HG03571 (cell line): Measurements from ENCODE around the gene SEMA3C.

Experiments
- ATAC-seq: cut with Tn5 transposase; IDR thresholded peaks from one replicate; pipeline ENCODE4 v1.9.1; 2021; ENCODE audit not compliant: unreplicated experiment

The SEMA3C gene

DNA sequence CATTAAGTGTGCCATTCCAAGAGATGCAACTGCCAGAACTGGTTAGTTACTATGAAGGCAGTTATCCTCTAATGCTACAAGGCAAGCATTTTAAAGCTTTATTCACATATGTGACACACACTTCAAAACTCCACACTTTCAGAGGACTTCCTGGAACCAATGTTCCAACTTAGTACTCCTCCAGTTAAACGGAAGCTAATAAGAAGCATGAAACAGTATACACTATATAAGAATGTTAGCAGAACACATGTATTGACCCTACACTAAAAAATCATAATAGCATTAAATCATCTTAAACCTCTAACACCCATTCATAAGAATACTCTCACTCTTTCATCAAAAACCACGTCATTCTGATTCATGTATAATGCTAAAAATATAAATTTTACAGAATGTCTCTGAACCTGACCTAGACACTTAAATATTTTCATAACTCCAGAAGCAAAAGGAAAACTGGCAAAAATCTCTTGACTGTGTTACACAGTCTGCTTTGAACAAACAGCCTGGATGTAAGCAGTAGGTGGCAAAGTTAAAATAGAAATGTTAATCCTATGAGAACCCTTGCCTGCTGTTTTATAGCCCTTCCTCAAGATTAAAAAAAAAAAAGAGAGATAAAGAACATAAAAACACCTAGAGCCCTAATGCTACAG is 135.0 kb downstream of the SEMA3C start:
- no peak for ATAC-seq

DNA sequence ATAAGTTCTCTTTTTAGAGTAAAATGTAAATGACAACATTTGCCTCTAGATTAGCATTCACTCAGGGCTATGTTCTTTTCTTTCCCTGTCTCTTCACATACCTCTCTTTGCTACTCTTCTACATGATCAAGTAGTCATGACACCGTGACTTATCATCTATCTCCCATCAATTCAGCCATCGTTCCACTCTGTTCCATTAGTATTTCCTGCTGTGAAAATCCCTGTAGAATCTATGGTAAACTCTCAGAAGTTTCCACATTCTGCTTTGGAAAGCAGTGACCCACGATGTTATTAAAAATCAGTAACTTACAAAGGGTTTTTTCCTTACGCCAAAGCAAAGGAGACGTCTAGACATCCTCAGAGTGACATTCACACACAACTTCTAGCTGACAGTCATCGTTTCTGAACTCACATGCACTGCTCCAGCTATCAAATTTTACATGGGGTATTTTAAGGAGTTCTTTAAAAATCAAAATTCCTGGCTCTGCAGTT is 135.6 kb downstream of the SEMA3C start:
- no peak for ATAC-seq

DNA sequence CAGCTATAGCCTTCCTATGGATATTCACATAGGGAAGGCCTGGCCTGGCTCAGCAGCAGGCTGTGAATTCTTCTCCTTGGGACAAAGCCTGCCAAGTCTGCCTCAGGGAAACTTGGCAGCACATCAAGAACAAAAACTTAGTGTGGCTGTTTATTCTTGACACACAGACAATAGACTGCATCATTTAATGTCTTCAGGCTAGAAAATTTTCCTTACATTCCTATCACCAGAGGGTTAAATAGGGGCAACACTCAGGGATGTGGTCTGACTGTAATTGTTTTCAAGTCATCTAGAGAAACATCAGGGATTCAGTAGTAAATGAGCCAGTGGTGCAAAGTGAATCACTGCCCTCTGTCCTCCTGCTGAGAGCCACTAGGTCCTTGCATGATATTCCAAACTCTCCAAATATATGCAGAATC is 137.3 kb downstream of the SEMA3C start:
- no peak for ATAC-seq

DNA sequence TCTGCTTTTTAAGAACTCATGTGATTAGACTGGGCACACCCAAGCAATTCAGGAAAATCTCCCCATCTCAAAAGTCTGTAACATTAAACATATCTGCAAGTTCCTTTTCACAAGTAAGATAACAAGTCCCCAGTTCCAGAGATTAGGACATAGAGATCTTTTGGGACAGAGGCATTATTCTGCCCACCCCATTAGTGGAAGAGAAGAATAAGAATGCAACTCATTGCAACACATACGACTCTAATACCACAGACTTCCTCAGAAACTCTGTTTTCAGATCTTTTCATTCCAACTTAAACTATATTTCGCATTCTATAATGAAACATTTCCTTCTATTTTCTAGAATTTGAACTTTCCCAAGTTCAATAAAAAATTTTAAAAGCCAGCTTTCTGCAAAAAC is 137.7 kb downstream of the SEMA3C start:
- no peak for ATAC-seq

DNA sequence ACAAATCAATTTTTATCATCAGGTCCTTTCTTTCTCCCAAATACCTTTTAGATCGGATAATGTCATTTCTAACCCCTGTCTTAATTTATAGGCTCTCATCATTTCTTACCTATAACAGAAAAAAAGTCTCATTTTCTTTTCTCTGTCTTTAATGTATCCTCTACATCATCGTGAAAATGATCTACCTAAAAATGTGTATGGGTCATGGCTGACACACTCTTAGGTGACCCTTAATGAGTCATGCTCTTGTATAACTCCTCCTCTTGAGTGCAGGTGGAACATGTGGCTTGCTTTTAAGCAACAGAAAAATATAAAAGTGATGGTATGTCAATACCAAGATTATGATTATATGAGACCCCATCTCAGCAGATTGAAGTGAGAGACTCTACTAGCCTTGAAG is 139.4 kb downstream of the SEMA3C start:
- ATAC-seq: no peak

DNA sequence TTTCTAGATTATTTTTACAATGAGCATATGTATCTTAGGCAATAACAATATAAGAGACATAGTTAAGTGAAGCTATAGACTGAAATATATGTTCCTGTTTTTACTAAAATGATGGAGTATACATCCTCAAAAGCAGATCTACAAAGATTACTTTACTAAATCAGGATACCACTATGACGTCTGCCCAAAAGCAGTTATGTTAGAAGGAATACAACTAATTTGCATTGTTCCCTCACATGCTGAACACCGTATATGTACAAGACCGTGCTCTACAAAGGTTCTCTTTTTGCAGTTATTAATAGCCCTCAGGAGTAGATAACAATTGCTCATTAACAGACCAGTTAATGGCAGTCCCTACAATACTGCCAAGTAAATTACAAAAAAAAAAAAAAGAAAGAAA is 143.0 kb downstream of the SEMA3C start:
- ATAC-seq: no peak

DNA sequence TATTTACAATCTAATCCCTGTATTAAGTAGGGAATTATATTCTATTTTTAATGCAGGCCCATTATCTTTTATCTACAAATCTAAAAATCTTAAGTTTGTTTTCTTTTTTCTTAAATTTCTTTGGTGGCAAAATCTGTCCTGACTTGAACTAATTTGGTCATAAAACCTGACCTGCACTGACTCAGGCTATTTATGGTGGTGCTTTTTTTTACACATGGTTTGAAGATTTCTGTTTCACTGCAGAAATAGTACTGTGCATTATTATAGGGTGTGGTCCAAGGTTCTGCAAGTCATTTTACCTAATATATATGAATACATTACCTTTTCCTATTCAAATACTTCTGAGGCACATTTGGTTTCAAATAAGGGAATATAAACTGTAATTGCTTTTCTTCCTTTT is 143.4 kb downstream of the SEMA3C start:
- no peak for ATAC-seq

DNA sequence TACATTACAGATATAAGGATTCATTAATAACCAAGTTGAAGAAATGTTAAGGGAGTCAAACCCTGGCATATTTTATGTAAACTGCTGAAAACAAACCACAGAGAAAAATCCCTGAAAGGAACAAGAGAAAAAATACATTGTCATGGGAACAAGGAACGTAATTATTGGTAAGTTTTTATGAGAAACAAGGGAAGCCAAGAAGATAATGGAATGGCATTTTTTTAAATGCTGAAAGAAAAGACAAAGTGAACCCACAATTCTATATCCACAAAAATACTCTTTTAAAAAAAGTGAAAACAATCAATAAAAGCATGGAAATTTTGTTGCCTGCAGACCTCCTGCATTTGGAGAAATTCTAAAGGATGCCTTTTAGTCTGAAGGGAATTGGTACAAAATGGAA is 144.0 kb downstream of the SEMA3C start:
- no peak for ATAC-seq

DNA sequence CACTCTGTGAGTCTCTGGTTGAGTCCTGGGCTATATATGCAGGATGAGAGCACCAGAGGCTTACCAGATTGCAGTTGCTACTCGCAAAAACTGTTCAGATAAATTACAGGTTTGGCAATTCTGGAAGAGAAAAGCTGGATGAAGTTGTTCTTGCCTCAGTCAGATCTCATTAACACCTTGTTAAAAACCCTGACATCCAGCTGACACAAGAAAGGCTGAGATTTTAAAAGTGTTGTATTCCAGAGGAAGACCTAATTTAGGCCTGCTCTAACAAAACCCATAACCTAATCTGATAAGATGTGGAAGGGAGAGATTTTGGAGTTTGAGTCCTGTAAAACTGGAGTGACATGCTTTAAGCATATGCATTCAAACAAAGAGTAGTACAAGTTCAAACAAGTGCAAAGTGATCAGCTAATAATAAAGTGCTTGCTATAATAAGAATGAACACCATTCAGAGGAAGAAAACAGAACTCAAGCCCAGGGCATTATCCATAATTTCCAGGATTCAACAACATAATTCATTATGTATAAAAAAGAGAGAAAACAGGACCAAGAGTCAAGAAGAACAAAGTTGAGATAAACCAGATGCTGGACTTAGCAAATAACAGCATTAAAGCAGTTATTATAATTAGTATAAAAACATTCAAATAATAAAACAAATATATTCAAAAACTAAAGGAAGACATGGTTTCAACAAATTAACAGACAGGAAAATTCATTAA is 144.9 kb downstream of the SEMA3C start:
- no peak for ATAC-seq

DNA sequence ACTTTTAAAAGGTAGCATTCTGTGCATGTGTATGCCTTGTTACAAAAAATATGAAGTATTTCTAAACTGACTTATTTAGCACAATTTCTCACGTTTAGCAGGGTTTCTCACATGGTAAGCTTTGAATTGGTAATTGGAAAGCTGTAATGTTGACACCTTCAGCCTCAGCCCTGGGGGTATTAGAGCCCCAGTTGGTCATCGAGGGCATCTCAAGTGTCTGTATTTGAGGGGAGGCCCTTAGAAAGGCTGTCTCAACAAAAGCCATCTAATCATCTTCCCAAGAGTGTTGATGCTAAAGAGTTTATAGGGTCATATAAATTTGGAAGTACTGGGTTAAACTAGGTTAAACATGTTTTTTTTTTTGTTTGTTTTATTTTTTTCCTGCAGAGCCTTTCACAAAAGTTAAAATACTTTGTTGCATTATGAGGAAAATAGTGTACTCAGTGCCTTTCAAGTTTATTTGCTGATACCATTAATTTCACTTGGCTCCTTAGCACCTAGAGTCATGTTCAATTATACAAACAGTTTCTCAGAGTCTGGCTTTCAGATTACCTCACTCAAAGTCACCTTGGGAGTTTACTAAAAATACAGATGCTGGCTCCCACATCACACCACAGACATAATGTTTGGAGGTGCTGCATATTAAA is 146.4 kb downstream of the SEMA3C start:
- ATAC-seq: no peak

DNA sequence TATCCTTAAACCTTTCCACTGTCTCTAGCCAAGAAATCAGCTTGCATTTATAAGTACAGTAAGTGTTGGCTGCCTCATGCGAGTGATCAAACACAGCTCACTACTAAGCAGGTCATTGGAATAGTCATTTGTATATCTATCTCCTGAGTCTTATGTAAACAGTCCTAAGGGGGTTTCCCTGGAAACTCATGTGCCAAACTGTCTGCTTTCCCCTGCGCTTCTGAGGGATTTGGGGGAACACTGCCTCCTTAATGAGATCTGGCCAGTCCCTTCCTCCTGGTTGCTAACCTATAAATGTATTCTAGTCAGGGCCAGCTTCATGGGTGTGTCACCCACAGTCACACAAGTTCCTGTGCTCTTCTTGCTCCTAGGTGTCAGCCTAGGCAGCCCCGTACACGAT is 147.3 kb downstream of the SEMA3C start:
- no peak for ATAC-seq

DNA sequence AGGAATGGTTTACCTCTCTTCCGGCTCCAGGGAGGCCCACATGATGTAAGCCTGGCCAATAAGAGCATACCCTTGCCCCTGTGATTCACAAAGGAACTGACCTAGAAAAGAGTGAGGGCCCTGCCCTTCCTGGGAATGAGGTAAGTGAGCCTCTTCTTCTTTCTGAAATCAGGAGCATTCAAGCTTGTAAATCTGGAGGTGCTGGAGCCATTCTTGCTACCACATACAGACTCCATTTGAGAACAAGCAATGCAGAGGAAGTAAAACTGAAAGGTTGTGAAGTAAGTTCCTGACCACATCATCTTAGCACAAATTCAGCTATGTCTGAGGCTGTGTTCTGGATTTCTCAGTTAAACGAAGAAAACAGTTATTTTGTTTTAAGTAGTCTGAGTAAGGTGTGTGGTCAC is 148.2 kb downstream of the SEMA3C start:
- ATAC-seq: no peak

DNA sequence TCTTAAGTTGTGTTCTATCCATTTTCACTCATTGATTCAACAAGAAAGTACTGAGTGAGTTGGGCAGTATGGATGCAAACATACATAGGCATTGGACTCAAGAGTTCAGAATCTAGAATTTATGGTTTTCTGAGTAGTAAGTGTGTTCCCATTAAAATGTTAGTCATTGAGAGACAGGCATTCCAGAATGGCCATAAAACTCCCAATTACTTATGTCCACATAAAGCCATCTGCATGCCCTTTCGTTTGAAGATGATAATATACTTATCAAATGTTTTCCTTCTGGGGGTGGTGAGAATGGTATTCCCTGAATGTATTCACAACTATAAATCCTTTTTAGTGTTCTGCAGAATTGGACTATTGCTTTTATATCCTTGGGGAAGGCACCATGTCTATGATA is 148.8 kb downstream of the SEMA3C start:
- ATAC-seq: no peak

DNA sequence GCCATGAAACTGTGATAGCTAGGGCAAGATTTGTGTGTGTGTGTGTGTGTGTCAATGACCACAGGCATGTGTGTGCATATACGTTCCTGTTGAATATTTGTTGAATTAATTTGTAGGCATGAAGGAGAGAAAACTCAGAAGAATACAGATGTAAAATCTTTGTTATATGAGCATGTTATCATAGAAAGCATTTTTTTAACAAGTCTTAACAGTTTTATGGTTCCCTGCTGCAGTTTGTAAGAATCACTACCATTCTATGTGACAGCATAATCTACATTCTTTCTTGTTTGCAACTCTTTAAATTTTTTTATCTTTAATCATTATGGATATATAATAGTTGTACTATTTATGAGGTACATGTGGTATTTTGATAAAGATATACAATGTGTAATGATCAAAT is 150.1 kb downstream of the SEMA3C start:
- no peak for ATAC-seq

DNA sequence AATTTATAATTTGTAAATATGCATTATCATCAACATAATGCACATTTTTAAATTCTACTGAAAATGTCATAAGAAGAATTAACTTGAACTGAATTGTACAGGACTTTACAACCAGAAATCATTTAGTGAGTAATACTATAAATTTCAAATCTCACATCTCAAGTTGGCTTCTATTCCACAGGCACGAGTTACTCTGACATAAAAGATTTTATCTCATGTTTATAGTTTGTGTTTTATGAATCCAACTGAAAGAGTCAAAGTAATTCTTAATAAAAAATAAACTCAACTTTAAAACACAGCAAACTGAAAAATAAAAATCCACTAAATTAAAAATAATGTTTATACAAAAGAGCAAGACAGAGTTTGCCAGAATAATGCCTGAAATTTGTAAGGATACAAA is 151.2 kb downstream of the SEMA3C start:
- ATAC-seq: no peak

DNA sequence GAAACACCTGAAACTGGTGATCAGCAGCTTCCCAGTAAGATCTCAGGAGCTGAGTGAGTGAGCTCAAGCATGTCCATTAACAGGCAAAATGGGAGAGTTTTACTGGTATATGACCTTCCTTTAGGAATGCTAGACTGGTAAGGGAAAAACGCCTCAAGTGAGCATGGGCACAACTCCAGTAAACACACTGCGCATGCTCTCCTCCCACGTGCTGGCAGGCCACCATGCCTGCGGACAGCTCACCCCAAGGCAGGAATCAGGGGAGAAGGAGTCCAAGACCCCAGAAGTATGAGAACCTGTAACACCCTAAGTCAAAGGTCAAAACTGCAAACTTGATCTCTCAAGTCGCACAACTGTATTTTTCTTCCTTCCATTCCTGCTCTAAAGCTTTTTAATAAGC is 152.1 kb downstream of the SEMA3C start:
- ATAC-seq: no peak

DNA sequence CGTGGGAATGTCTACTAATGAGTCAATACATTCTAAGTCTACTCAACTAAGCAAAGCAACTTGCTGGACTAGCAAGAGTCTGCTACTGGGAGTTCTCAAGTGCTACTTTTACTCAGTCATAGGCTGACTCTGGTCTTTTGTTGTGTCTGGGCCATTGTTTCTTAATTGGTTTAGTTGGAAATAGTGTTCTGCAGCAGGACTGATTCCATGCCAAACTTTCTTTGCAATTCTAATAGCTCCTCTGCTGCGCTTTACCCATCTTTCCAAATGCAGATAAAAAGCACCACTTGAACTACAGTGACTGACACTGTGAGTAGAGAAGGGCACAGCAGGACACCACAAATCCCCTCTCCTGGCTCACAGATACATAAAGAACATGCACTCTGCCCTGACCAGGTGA is 154.7 kb downstream of the SEMA3C start:
- no peak for ATAC-seq

DNA sequence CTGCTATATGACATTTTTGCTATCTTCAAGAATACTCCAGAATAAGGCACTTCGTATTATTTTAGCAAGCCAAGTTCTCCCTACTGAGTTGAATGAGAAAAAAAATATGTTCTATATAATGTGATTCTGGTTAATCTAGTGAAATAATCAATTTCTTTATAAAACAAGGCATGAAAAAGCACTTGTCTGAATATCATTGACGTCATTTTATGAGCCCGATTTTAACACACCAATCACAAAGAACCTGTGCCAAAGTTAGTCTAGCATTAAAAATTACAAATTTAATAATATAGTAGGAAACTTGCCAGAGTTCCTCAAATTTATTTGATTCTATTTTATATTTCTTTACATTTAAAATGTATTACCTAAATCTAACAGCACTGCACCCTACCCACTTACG is 155.1 kb downstream of the SEMA3C start:
- no peak for ATAC-seq

DNA sequence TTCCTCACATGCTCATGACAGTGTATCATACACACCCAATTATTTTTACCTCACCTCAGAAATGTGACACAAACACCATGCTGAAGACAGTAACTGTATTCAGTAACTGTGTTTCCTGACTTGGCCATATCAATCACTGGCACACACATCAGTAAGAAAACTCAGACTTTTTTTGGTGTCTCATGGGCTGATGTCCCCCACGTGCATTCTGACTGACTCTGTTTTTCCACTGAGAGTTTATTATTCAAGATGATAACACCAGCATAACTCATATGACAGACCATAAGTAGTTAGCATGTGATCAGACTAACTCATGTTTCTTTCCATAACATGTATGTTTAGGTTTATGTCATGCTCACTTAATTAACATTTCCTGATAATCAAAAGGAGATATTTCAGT is 155.6 kb downstream of the SEMA3C start:
- ATAC-seq: no peak

DNA sequence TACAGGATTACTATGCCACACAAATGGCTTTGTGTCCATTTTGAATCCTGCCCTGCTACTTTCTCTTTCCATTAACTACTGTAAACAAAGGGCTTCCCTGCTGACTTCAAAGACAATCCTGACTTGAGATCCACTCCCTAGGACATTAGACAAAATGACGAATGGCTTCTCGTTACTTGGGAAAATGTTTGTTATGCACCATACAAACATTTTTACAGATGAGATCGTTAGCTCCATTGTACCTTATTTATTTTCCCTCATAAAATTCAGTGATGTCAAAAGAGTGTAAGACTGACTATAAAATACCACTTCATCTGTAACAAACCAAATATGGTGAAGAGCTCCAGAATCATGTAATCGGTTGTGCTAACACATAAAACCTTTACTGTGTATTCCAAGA is 158.6 kb downstream of the SEMA3C start:
- ATAC-seq: no peak

DNA sequence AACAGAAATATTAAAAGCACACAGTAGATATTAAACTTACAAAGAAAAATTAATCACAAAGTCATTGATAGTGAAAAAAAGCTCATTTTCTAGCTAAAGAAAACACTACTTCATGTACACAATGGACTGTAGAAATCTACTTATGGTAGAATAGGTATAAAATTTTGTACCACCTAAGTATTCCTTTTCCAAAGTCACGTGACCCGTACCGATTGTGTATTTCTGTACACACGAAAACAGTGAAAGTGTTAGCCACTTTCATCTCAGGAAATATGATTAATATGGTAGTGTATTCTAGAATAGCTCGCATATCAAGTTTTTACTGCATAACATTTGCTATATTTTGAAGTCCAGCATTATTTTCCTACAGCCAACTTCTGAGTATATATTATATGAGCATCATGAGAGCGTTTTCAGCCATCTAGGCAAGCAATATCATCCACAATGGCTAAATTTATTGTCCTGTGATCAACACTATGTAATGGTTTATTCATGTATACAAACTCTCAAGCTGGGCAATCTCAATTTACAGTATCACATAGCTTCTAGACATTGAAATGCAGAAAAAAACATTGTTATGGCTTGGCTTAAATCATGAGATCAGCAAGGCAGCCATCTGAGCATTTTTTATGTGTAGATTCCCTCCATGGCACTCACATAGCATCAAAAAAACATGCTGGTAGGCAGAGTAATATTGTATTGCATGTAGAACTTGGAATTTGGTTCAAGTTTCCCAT is 165.7 kb downstream of the SEMA3C start:
- no peak for ATAC-seq

DNA sequence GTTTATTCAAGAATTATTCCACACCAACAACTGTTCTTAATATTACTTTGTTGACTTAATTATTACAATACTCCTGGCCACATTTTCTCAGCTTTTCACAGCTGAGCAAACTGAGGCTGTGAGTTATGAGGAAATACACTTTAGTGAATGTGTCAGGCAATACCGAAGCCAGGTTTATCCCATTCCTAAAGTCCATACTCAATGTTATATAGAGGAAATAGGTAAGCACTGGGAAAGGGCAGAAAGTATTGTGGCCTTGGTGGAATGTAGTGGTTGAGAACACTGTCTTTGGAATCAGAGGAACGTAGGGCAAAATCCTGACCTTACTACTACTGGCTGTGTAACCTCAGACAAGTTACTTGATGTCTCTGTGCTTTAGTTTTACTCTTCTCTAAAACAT is 169.6 kb downstream of the SEMA3C start:
- no peak for ATAC-seq
